VCaP (cell line): ENCODE measurements around the gene PHACTR3.

Experiments
- H3K27ac ChIP-seq: fragments of 450-650 bp; 2 replicates; pipeline ENCODE4 v1.5.1; 2017
- TF ChIP-seq, protein P1 (sequence below): fragments of 450-650 bp; conservative IDR thresholded peaks from 2 replicates; pipeline ENCODE4 v1.5.1; 2017; ENCODE audit warnings: mild to moderate bottlenecking, moderate library complexity

PHACTR3 gene

DNA sequence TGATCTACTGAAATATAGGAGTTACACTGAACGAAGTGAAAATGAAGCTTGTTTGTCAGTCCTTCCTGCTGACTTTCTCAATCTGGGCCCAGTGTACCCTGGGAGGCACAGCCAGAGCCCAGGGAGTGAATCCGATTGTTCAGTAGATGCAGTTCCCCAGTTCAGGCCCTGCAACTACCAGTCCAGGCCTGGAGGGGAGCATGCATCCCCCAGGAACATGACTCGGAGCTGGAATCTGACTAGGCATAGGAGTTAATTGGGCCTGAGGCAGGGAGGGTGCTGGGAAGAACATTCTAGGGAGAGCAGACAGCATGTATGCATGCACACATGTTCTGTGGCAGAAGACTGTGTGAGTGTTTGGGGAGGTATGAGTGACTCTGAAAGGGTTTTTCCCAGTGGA, 42.1 kb downstream of the PHACTR3 start:
- TF ChIP-seq, protein P1, sequence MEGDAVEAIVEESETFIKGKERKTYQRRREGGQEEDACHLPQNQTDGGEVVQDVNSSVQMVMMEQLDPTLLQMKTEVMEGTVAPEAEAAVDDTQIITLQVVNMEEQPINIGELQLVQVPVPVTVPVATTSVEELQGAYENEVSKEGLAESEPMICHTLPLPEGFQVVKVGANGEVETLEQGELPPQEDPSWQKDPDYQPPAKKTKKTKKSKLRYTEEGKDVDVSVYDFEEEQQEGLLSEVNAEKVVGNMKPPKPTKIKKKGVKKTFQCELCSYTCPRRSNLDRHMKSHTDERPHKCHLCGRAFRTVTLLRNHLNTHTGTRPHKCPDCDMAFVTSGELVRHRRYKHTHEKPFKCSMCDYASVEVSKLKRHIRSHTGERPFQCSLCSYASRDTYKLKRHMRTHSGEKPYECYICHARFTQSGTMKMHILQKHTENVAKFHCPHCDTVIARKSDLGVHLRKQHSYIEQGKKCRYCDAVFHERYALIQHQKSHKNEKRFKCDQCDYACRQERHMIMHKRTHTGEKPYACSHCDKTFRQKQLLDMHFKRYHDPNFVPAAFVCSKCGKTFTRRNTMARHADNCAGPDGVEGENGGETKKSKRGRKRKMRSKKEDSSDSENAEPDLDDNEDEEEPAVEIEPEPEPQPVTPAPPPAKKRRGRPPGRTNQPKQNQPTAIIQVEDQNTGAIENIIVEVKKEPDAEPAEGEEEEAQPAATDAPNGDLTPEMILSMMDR = no peak
- H3K27ac ChIP-seq = no peak overlapping the region

DNA sequence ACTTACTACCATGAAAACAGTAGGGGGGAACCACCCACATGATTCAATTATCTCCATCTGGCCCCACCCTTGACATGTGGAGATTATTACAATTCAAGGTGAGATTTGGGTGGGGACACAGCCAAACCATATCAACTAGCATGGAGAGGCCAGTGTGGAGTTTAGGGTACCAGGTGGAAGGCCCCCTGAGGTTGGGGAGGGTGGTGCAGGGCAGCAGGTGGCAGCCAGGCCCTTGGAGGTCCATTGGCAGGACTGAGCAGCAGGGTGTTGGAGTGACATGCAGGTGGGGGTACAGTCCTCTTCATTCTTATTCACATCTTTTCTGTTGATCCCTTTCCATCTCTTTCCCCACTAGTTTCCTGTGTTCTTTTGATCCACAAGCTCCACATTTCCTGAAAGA, 42.9 kb downstream of the PHACTR3 start:
- no peak overlapping the region for H3K27ac ChIP-seq
- TF ChIP-seq, protein P1 = no peak

DNA sequence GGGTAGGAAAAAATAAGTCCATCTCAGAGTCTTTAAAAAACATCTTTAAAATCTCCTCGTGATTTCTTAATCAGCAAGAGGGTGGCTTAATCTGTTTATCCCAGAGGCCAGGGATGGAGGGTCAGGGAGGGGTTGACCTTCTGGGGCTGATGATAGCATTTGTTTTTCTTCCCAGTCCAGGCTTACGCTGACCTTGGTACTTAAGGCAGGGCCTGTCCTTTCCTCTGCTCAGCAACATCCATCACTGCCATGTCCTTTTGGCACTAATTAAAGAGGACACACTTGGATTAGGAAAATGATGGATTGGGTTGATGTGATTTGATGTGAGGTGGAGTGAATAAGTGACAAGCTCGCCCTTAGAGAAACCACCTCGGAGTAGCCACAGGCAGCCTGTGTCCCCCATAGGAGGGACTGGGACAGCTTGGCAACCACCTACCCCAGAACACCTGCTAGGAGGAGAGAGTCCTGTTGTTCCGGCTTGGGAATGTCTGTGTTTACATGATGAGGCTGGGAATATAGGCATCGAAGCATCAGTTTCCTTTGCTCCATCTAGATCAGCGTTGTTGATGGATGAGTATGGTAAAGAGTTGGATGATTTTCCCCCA, 44.2 kb downstream of the PHACTR3 start:
- TF ChIP-seq, protein P1 = no peak
- H3K27ac ChIP-seq = no peak overlapping the region

DNA sequence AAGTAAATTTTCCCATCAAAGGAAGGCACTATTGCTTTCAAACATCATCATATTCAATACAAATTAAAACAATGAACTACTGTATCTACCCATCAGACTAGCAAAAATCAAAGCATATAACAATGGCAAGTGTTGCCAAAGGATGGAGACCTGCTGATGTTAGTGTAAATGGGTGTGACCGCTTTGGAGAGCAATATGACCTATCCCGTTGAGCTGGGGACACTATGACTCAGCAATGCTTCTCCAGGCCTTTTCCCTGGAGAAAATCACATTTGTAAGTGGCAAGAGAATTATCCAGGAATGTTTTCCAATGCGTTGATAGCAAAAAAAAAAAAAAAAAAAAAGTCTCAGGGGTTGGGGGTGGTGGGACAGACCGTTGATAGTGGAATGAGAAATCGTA, 46.1 kb downstream of the PHACTR3 start:
- H3K27ac ChIP-seq = no peak overlapping the region
- TF ChIP-seq, protein P1 = no peak

DNA sequence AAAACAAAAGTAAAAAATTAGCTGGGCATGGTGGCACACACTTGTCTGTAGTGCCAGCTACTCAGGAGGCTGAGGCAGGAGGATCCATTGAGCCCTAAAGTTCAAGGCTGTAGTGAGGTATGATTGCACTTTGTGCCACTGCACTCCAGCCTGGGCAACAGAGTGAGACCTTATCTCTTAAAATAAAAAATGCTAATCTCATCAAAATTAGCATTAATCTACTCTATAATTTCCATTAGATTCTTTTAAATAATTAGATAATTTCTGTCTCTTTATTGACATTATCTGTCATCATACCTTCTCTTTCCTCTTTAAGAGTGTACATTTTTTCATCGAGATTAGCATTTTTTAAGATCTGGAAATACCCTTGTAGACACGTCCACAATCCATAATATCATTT, 48.0 kb downstream of the PHACTR3 start:
- H3K27ac ChIP-seq = no peak overlapping the region
- TF ChIP-seq, protein P1 = no peak

DNA sequence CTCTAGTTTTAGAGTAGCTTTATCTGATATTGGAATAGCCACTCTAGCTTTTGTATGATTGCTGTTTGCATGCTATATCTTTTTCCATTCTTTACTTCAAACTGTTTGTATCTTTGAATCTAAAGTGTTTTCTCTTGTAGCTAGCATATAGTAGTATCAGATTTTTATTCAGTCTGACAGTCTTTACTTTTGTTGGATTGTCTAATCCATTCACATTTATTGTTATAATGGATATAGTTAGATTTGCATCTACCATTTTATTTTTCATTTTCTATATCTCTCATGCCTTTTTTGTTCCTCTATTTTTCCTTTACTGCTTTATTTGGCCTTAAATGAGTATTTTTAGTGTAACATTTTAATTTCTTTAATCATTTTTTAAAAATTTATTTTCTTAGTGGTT, 52.1 kb downstream of the PHACTR3 start:
- TF ChIP-seq, protein P1 = no peak
- H3K27ac ChIP-seq = no peak overlapping the region

DNA sequence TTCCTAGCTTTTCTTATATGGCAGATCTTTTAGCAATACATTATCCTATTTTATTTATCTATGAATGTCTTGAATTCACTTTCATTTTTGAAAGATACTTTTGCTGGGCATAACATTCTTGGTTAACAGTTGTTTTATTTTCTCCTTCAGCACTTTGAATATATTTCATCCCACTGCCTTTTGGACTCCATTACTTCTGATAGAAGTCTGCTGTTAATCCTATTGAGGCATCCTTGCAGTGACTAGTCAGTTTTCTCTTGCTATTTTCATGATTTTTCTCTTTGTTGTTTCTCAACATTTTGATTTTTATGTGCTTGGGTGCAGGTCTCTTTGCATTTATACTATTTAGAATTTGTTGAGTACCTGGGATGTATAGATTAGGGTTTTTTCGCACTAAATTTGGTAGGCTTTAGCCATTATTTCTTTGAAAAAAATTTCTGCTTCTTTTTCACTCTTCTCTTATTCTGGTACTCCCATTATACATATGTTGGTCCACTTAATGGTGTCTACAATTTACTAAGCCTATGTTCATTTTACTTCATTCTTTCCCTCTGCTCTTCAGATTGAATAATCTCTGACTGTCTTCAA, 53.2 kb downstream of the PHACTR3 start:
- no peak overlapping the region for H3K27ac ChIP-seq
- TF ChIP-seq, protein P1 = no peak
